Smooth muscle cell of the brain vasculature (primary cell): ENCODE measurements around the gene MOB1A.

Experiments
- DNase-seq: peaks from one replicate; pipeline ENCODE4 v3.0.0-alpha.2; 2012; ENCODE audit warnings: low read depth, low spot score

MOB1A gene

GRCh38 chr2:74103763-74104162 is 74.9 kb downstream of the MOB1A start:
- DNase-seq, result no peak
